Fibroblast of villous mesenchyme (primary cell): Measurements from ENCODE around the gene NDUFA13. TPM values are rescaled to one million over a fixed set of nuclear protein-coding genes. Genes with fewer than 3 reads are reported as not detected.

Source experiments
- DNase-seq: peaks from one replicate; pipeline ENCODE4 v3.0.0-alpha.2; 2010; ENCODE audit warnings: low read depth
- H3K4me3 ChIP-seq: 2 replicates; pipeline ENCODE4 v1.5.1; 2011; ENCODE audit warnings: low read depth, mild to moderate bottlenecking, low read length
- total RNA-seq: library from RNA; depleted of rRNA; stranded (reverse); fragments of >200 nt; gene quantifications from 2 replicates; pipeline ENCODE4 v1.2.3, GENCODE V29; 2012
- TF ChIP-seq, protein P1 (sequence below): IDR thresholded peaks from 2 replicates; pipeline ENCODE4 v1.5.1; 2012; ENCODE audit warnings: low read depth, mild to moderate bottlenecking, low read length; ENCODE audit not compliant: insufficient read depth

NDUFA13 gene
- total RNA-seq, 1 donor = 199 TPM

DNA sequence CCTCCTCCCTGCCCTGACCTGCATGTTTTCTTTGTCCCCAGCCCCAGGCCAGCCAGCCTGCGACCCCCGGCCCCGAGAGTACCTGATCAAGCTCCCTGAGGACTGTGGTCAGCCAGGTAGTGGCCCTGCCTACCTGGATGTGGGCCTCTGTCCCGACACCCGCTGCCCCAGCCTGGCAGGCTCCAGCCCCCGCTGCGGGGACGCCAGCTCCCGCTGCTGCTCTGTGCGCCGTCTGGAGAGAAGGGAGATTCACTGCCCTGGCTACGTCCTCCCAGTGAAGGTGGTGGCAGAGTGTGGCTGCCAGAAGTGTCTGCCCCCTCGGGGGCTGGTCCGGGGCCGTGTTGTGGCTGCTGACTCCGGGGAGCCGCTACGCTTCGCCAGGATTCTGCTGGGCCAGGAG lies 27.6 kb downstream of the NDUFA13 start:
- DNase-seq = no peak
- H3K4me3 ChIP-seq = no peak overlapping the region
- TF ChIP-seq, protein P1, sequence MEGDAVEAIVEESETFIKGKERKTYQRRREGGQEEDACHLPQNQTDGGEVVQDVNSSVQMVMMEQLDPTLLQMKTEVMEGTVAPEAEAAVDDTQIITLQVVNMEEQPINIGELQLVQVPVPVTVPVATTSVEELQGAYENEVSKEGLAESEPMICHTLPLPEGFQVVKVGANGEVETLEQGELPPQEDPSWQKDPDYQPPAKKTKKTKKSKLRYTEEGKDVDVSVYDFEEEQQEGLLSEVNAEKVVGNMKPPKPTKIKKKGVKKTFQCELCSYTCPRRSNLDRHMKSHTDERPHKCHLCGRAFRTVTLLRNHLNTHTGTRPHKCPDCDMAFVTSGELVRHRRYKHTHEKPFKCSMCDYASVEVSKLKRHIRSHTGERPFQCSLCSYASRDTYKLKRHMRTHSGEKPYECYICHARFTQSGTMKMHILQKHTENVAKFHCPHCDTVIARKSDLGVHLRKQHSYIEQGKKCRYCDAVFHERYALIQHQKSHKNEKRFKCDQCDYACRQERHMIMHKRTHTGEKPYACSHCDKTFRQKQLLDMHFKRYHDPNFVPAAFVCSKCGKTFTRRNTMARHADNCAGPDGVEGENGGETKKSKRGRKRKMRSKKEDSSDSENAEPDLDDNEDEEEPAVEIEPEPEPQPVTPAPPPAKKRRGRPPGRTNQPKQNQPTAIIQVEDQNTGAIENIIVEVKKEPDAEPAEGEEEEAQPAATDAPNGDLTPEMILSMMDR = no peak

DNA sequence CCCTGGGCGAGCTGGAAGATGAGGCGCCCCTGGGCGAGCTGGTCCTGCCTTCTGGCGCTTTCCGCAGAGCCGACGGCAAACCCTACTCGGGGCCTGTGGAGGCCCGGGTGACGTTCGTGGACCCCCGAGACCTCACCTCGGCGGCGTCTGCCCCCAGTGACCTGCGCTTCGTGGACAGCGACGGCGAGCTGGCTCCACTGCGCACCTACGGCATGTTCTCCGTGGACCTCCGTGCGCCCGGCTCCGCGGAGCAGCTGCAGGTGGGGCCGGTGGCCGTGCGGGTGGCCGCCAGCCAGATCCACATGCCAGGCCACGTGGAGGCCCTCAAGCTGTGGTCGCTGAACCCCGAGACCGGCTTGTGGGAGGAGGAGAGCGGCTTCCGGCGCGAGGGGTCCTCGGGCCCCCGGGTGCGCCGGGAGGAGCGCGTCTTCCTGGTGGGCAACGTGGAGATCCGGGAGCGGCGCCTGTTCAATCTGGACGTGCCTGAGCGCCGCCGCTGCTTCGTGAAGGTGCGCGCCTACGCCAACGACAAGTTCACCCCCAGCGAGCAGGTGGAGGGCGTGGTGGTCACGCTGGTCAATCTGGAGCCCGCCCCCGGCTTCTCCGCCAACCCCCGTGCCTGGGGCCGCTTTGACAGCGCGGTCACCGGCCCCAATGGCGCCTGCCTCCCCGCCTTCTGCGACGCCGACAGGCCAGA lies 28.4 kb downstream of the NDUFA13 start:
- TF ChIP-seq, protein P1 = no peak
- no peak overlapping the region for H3K4me3 ChIP-seq
- no peak for DNase-seq

DNA sequence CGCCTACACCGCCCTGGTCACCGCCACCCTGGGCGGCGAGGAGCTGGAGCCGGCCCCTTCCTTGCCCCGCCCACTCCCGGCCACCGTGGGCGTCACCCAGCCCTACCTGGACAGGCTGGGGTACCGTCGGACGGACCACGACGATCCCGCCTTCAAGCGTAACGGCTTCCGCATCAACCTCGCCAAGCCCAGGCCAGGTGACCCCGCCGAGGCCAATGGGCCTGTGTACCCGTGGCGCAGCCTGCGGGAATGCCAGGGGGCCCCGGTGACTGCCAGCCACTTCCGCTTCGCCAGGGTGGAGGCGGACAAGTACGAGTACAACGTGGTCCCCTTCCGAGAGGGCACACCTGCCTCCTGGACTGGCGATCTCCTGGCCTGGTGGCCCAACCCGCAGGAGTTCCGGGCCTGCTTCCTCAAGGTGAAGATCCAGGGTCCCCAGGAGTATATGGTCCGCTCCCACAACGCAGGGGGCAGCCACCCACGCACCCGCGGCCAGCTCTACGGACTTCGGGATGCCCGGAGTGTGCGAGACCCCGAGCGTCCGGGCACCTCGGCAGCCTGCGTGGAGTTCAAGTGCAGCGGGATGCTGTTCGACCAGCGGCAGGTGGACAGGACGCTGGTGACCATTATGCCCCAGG lies 29.0 kb downstream of the NDUFA13 start:
- no peak overlapping the region for H3K4me3 ChIP-seq
- DNase-seq = no peak
- TF ChIP-seq, protein P1 = no peak

- no peak for DNase-seq
- TF ChIP-seq, protein P1 = no peak
- H3K4me3 ChIP-seq = no peak overlapping the region
Measured at GRCh38 chr19:19545707-19546106, 29.7 kb downstream of the NDUFA13 start.

DNA sequence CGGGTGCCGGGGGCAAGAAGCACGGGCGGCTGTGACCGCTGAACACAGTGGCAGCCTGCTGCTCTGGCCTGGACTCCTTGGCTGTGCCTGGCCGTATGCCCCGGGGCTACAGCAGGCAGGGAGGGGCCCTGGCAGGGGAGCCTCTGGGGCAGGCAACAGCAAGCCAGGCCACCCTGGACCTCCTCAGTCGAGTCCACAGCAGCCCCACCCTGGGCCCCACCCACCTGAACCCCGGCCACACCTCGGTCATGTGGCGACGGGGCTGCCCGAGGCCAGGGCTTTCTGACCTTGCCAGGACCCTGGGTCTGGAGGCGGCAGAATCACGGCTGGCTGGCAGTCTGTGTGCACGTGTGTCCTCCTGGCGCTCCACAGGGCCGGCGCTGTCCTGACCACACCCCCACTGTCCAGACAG lies 30.7 kb downstream of the NDUFA13 start:
- TF ChIP-seq, protein P1 = no peak
- no peak overlapping the region for H3K4me3 ChIP-seq
- no peak for DNase-seq

- TF ChIP-seq, protein P1 = no peak
- no peak overlapping the region for H3K4me3 ChIP-seq
- no peak for DNase-seq
Measured at GRCh38 chr19:19547674-19548336, 31.8 kb downstream of the NDUFA13 start.
